ENCODE data around the gene HS6ST3. TPM values are rescaled to one million over a fixed set of nuclear protein-coding genes. Genes with fewer than 3 reads are reported as not detected.

The HS6ST3 gene
- total and polyA plus RNA-seq, 2 donors (not counting 3 experiments of a cell fraction or from before 2014, with no cell fraction given) = 0.03 to 0.15 TPM

GRCh38 chr13:96652506-96652905 is 562.6 kb downstream of the HS6ST3 start:
- dilution Hi-C loops (cut with MboI; ENCODE audit: extremely low pct_ligation_motif_present, low sequenced_read_pairs) = no loop called here
- Histone ChIP-seq H3K27me3 (ENCODE audit: control insufficient read depth in 2 of 2, insufficient read depth in 2 of 2, low read length in 2 of 2) (no peaks in the 10 kb centered on the region), H3K9me1 (replicated peaks; ENCODE audit: control insufficient read depth, extremely low read depth, insufficient read depth, low read length) (no peaks in the 10 kb centered on the region), H3K9ac (replicated peaks; ENCODE audit: extremely low read depth, insufficient read depth, low read length) (no peak overlapping the region), H3K79me2 (ENCODE audit: control insufficient read depth, insufficient read depth, low read length) (no peaks in the 10 kb centered on the region), H3K36me3 (ENCODE audit: control insufficient read depth in 2 of 2, extremely low read depth in 1 of 2, insufficient read depth in 2 of 2, low read length in 2 of 2) (no peaks in the 10 kb centered on the region), H3K4me3 (replicated peaks in 1 of 3; ENCODE audit: insufficient read depth in 1 of 3, low read depth in 1 of 3, low read length in 3 of 3) (no peak overlapping the region), H3K4me1 (ENCODE audit: control insufficient read depth, extremely low read depth, insufficient read depth, low read length) (peaks cover 12% of the 10 kb centered on the region), H3K27ac (ENCODE audit: insufficient read depth, low read depth, low read length) (no peak overlapping the region), H3K9me3 (replicated peaks; ENCODE audit: control insufficient read depth, insufficient read depth, low read length) (no peaks in the 10 kb centered on the region), H4K20me1 (replicated peaks; ENCODE audit: control insufficient read depth, extremely low read depth, insufficient read depth, low read length) (no peaks in the 10 kb centered on the region), H3K4me2 (ENCODE audit: insufficient read depth, low read length) (no peak overlapping the region), H2AFZ (ENCODE audit: low read depth, low read length) (no peak overlapping the region)
- FAIRE-seq (no peak), DNase-seq (ENCODE audit: low read depth, low spot score) (no peak)
- TF ChIP-seq FOS (IDR thresholded peaks at IDR 0.05; ENCODE audit: borderline replicate concordance, insufficient read depth, low read length) (no peak), JUN (IDR thresholded peaks at IDR 0.05; ENCODE audit: borderline replicate concordance, insufficient read depth, insufficient read length, low read depth) (no peak), MYC (IDR thresholded peaks at IDR 0.05; ENCODE audit: low read depth, low read length) (no peak), POLR2AphosphoS5 (IDR thresholded peaks at IDR 0.05; ENCODE audit: insufficient read depth, low read depth, low read length) (no peak), POLR2A (IDR thresholded peaks at IDR 0.05; ENCODE audit: low read depth, low read length) (no peak), EZH2 (IDR thresholded peaks at IDR 0.05; ENCODE audit: borderline replicate concordance, low read depth, low read length, severe bottlenecking) (no peak), GATA2 (IDR thresholded peaks at IDR 0.05; ENCODE audit: insufficient read depth, insufficient read length, low read depth, low read length) (no peak)
- TF ChIP-seq, protein P1, sequence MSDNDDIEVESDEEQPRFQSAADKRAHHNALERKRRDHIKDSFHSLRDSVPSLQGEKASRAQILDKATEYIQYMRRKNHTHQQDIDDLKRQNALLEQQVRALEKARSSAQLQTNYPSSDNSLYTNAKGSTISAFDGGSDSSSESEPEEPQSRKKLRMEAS (IDR thresholded peaks at IDR 0.05; ENCODE audit: insufficient read depth, insufficient read length) = no peak
- TF ChIP-seq, protein P2, sequence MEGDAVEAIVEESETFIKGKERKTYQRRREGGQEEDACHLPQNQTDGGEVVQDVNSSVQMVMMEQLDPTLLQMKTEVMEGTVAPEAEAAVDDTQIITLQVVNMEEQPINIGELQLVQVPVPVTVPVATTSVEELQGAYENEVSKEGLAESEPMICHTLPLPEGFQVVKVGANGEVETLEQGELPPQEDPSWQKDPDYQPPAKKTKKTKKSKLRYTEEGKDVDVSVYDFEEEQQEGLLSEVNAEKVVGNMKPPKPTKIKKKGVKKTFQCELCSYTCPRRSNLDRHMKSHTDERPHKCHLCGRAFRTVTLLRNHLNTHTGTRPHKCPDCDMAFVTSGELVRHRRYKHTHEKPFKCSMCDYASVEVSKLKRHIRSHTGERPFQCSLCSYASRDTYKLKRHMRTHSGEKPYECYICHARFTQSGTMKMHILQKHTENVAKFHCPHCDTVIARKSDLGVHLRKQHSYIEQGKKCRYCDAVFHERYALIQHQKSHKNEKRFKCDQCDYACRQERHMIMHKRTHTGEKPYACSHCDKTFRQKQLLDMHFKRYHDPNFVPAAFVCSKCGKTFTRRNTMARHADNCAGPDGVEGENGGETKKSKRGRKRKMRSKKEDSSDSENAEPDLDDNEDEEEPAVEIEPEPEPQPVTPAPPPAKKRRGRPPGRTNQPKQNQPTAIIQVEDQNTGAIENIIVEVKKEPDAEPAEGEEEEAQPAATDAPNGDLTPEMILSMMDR (IDR thresholded peaks at IDR 0.05; ENCODE audit: extremely low read depth in 1 of 2, insufficient read depth in 1 of 2, low read depth in 1 of 2, low read length in 2 of 2) = no peak
- no TSS peak for BruUV-seq (replicated peaks)
- ChIA-PET POLR2A (no interaction called here), CTCF (no interaction called here)
- intact Hi-C loops (cut with micrococcal nuclease) = no loop called here

Measured in endothelial cell of umbilical vein (primary cell).